GM12801 (cell line): Measurements from ENCODE around the gene NT5DC4.

ENCODE experiments used
- TF ChIP-seq, protein P1 (sequence below): IDR thresholded peaks from one replicate; pipeline ENCODE4 v1.5.1; 2011; ENCODE audit warnings: control low read depth; ENCODE audit not compliant: insufficient read length; ENCODE audit errors: extremely low read depth

Gene NT5DC4

DNA sequence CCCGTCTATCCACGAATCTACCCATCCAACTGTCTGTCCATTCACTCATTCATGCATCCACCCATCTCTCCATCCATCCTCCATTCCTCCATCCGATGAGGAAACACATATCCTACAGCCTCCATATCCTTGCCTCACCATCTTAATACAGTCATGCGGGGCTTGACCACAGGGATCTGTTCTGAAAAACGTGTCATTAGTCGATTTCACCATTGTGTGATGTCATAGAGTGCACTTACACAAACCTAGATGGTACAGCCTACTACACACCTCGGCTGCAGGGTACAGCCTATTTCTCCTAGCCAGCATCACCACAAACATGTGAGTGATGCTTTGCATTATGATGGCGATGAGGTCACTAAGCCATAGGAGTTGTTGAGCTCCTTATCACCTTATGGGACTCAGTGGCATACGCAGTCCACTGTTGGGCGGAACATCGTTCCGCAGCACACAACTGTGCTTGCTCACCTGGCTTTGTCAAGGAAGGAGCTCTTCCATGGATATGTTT, 1.9 kb upstream of the NT5DC4 start:
- TF ChIP-seq, protein P1, sequence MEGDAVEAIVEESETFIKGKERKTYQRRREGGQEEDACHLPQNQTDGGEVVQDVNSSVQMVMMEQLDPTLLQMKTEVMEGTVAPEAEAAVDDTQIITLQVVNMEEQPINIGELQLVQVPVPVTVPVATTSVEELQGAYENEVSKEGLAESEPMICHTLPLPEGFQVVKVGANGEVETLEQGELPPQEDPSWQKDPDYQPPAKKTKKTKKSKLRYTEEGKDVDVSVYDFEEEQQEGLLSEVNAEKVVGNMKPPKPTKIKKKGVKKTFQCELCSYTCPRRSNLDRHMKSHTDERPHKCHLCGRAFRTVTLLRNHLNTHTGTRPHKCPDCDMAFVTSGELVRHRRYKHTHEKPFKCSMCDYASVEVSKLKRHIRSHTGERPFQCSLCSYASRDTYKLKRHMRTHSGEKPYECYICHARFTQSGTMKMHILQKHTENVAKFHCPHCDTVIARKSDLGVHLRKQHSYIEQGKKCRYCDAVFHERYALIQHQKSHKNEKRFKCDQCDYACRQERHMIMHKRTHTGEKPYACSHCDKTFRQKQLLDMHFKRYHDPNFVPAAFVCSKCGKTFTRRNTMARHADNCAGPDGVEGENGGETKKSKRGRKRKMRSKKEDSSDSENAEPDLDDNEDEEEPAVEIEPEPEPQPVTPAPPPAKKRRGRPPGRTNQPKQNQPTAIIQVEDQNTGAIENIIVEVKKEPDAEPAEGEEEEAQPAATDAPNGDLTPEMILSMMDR = no peak

DNA sequence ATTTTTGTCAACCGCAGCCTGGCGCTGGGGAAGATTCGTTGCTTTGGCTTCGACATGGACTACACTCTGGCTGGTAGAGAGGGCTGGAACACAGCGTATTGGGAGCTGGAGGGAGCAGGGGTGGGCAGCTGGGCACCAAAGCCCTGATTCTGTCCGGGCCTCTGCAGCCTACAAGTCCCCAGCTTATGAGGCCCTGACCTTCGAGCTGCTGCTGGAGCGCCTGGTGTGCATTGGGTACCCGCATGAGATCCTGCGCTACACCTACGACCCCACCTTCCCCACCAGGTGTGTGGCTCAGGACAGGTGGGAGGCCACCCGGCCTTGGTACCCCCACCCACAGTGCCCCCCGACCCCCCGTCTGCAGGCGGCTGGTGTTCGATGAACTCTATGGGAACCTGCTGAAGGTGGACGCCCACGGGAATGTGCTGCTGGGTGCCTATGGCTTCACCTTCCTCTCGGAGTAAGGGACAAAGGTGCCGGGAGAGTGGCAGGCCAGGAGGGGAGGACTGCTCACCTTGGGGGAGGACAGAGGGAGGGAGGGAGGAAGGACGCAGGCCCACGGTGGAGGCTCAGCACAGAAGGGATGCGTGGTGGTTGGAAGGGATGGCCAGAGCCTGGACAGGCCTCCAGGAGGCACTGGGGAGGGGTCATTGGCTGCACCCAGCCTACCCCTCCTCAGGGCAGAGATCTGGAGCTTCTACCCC, 1.2 kb downstream of the NT5DC4 start:
- TF ChIP-seq, protein P1 = no peak

DNA sequence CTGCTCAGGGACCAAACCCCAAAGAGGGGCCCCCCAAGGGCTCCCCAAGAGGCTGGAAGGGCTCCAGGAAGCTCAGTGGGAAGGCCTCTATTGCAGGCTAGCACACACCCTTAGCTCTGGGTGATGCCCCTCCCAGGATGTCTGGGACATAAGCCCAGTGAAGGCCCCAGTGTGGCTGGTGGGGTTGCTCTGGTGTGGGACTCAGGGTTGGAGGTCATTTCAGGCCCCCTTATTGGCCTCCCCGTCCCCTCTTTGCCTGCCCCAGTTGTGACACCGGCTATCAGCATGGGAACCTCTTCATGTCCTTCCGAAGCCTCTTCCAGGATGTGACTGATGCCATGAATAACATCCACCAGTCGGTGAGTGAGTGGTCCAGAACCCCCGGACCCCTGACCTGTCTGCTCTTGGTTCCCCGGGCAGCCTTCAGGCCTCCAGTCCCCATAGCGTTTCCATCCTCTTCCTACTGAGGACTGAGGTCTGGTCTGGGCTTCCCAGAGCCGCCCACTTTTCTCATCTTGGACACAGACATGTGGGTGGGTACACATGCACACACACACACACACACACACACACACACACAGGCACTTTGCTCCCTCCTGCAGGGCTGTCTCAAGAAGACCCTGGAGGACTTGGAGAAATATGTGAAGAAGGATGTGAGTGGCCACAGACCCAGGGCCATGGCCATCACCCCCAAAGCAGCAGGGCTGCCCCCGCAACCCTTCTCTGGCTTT, 2.2 kb downstream of the NT5DC4 start:
- TF ChIP-seq, protein P1 = no peak

DNA sequence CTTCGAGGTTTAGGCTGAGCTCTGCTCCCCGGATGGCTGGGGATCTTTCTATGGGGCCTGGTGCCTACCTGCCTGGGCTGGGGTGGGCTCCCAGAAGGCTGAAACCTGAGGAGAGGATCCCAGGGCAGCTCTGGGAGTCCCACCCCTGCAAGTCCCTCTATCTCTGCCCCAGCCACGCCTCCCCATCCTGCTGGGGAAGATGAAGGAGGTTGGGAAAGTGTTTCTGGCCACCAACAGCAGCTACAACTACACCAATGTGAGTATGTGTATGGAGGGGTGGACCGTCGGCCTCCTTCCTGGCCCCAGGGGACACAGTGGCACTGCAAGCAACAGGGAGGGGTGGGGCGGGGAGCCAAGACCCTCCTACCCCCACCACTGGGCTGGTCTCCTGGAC, 2.7 kb downstream of the NT5DC4 start:
- TF ChIP-seq, protein P1 = no peak

DNA sequence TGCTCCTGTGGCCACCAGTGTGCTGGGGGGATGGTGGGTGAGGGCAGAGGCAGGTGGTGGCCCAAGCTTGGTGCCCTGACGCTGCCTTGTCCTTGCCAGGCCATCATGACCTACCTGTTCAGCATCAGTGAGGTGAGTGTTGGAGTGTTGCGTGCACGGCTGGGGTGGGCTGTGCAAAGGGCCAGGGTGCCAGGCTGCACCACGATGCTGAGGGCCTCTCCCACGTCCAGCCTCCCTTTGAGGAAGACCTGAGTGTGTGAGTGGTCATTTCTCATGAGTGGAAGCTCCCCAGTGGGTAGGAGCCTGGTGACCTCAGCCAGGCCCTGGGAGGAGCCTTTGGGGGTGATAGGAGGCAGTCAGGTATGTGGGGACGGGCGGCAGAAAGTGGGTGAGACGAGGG, 3.2 kb downstream of the NT5DC4 start:
- TF ChIP-seq, protein P1 = no peak

DNA sequence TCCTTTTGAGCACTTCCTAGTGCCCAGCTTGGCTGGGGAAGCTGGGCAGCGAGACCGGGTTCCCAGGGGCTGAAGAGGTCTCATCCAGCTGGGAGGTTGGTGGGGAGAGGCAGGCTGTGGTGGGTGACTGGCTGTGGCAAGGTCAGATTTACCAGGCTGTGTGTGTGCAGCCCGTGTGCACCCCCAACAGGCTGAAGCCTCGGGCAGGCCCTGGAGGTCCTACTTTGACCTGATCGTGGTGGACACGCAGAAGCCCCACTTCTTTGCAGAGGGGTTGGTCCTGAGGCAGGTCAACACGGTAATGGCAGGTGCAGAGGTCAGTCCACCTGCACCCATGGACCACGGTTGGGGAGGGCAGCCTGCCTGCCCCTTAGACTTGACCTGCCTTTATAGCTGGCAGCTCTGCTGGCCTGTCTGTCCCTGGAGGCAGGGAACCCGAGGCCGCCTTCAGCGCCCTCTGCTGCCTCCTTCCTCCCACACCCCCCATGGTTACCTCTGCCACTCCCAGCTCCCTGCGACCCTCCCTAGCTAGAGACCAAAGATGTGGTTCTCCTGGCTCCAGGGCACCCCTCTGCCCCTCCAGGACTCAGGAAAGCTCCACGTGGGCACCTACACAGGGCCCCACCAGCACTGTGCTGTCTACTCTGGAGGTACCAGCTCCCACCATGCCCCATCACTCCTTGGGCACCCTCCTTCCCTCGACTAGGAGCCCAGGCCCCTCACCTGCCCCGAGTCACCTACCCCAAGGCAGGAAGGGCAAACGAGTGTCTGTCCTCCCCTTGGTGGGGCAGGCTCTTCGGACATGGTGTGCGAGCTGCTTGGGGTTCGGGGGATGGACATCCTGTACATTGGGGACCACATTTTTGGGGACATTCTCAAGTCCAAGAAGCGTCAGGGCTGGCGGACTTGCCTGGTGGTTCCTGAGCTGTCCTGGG, 4.0 kb downstream of the NT5DC4 start:
- TF ChIP-seq, protein P1 = no peak
